Measurements from ENCODE around the gene CENPP.

The CENPP gene

DNA sequence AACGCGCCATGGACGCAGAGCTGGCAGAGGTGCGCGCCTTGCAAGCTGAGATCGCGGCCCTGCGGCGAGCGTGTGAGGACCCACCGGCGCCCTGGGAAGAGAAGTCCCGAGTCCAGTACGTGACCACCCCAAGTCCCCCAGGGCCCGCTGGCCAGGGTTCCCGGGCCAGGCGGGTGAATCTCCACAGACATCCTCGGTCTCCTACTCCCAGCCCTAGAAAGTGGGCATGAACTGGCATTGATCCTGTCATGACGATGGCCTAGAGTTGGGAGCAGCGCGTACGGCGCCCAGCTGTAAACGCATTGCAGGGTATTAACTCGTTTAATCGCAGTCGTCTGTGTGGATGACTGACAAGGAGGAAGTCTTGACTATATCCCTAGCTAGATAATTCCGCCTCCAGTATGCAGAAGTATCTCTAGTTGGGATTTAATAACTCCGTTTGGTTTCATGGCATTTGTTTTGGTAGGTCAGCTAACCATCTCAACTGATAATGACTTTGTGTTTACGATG, 293 bp downstream of the CENPP start:
- peak overlapping the region; percentile 71 for H3K9ac ChIP-seq (ENCODE audit: low read length)
- no peaks in the 10 kb centered on the region for H4K20me1 ChIP-seq (ENCODE audit: insufficient read depth, low read length)
- H2AFZ ChIP-seq (ENCODE audit: low read length): no peak overlapping the region
- H3K27me3 ChIP-seq (ENCODE audit: insufficient read depth, low read length): no peaks in the 10 kb centered on the region
- peak overlapping the region; percentile 86 for H3K4me3 ChIP-seq (ENCODE audit: low read depth, low read length, poor library complexity, severe bottlenecking)
- no peaks in the 10 kb centered on the region for H3K9me2 ChIP-seq (ENCODE audit: low read depth, low read length)
- no peak overlapping the region for H3K27ac ChIP-seq (ENCODE audit: low read depth, low read length, poor library complexity, severe bottlenecking)
- peaks cover 44% of the 10 kb centered on the region for H3K79me2 ChIP-seq (ENCODE audit: insufficient read depth, low read length)
- H3F3A ChIP-seq (ENCODE audit: insufficient read depth, low read length): no peaks in the 10 kb centered on the region
- H3K36me3 ChIP-seq (ENCODE audit: insufficient read depth, low read length): peaks cover 21% of the 10 kb centered on the region
- H3K4me2 ChIP-seq (ENCODE audit: low read length): peak overlapping the region; percentile 85
- H3K4me1 ChIP-seq (ENCODE audit: insufficient read depth, low read length, severe bottlenecking): peaks cover 33% of the 10 kb centered on the region
- no peaks in the 10 kb centered on the region for H3K9me3 ChIP-seq (ENCODE audit: low read length)
- TF ChIP-seq, protein P1, sequence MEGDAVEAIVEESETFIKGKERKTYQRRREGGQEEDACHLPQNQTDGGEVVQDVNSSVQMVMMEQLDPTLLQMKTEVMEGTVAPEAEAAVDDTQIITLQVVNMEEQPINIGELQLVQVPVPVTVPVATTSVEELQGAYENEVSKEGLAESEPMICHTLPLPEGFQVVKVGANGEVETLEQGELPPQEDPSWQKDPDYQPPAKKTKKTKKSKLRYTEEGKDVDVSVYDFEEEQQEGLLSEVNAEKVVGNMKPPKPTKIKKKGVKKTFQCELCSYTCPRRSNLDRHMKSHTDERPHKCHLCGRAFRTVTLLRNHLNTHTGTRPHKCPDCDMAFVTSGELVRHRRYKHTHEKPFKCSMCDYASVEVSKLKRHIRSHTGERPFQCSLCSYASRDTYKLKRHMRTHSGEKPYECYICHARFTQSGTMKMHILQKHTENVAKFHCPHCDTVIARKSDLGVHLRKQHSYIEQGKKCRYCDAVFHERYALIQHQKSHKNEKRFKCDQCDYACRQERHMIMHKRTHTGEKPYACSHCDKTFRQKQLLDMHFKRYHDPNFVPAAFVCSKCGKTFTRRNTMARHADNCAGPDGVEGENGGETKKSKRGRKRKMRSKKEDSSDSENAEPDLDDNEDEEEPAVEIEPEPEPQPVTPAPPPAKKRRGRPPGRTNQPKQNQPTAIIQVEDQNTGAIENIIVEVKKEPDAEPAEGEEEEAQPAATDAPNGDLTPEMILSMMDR (IDR thresholded peaks at IDR 0.05; ENCODE audit: low read length): no peak
- no peak for TF ChIP-seq EZH2 (IDR thresholded peaks at IDR 0.05; ENCODE audit: borderline replicate concordance, low read length)

DNA sequence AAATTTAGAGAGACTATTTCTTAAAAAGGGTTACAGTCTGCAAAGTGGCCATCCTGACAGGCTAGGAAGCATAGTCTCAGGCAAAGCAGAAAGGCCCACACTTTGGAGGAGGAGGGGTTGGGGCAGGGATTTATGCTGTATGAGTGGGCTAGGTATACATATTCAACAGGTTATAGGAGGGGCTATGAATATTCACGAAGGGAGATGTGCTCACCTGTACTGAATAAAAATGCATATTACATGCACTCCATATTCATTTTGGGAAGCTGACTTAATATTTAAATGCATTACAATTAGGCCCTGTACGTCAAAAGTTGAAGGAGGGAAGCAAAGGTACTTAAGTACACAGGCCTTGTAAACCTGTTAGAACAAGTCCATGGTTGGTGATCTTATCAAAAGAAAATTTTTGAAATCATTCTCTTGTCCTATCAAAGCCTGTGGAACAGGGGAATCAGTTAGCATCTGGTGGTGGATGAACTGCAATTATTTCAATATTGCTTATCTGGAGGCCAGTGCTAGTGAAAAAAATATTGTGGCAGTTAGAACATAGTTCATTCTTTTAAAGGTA, 1.6 kb downstream of the CENPP start:
- no peaks in the 10 kb centered on the region for H3K9me3 ChIP-seq (ENCODE audit: low read length)
- H3K27ac ChIP-seq (ENCODE audit: low read depth, low read length, poor library complexity, severe bottlenecking): no peak overlapping the region
- H3K79me2 ChIP-seq (ENCODE audit: insufficient read depth, low read length): peaks cover 44% of the 10 kb centered on the region
- no peaks in the 10 kb centered on the region for H3F3A ChIP-seq (ENCODE audit: insufficient read depth, low read length)
- peak overlapping the region; percentile 85 for H3K4me2 ChIP-seq (ENCODE audit: low read length)
- no peak overlapping the region for H2AFZ ChIP-seq (ENCODE audit: low read length)
- H3K4me1 ChIP-seq (ENCODE audit: insufficient read depth, low read length, severe bottlenecking): peaks cover 33% of the 10 kb centered on the region
- TF ChIP-seq EZH2 (IDR thresholded peaks at IDR 0.05; ENCODE audit: borderline replicate concordance, low read length): no peak
- TF ChIP-seq, protein P1 (IDR thresholded peaks at IDR 0.05; ENCODE audit: low read length): no peak
- H3K4me3 ChIP-seq (ENCODE audit: low read depth, low read length, poor library complexity, severe bottlenecking): peak overlapping the region; percentile 86
- H3K9me2 ChIP-seq (ENCODE audit: low read depth, low read length): no peaks in the 10 kb centered on the region
- no peaks in the 10 kb centered on the region for H4K20me1 ChIP-seq (ENCODE audit: insufficient read depth, low read length)
- no peaks in the 10 kb centered on the region for H3K27me3 ChIP-seq (ENCODE audit: insufficient read depth, low read length)
- peak overlapping the region; percentile 71 for H3K9ac ChIP-seq (ENCODE audit: low read length)
- peaks cover 13% of the 10 kb centered on the region for H3K36me3 ChIP-seq (ENCODE audit: insufficient read depth, low read length)

DNA sequence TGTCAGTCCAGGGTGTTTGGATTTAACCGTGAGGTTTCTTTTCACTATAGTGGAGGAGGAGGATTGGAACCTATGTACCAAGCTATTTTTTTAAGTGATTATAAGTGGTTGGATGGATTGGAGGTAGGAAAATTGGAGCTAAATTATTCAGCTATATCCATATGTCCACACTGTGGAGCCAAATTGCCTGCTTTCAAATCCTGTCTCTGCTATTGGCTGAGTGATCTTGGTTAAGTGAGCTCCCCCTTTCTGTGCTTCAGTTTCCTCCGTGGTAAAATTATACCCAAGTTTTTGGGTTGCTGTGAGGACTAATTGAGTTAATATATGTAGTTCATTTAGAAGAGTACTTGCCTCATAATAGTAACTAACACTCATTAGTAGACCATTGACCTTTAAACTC, 2.5 kb downstream of the CENPP start:
- Histone ChIP-seq H3K9me2 (ENCODE audit: low read depth, low read length) (no peaks in the 10 kb centered on the region), H3K79me2 (ENCODE audit: insufficient read depth, low read length) (peaks cover 44% of the 10 kb centered on the region), H3K9me3 (ENCODE audit: low read length) (no peaks in the 10 kb centered on the region), H3K27me3 (ENCODE audit: insufficient read depth, low read length) (no peaks in the 10 kb centered on the region), H4K20me1 (ENCODE audit: insufficient read depth, low read length) (no peaks in the 10 kb centered on the region), H2AFZ (ENCODE audit: low read length) (no peak overlapping the region), H3K36me3 (ENCODE audit: insufficient read depth, low read length) (peaks cover 13% of the 10 kb centered on the region; the same call in 1 of the 2 replicates), H3K27ac (ENCODE audit: low read depth, low read length, poor library complexity, severe bottlenecking) (no peak overlapping the region), H3K9ac (ENCODE audit: low read length) (no peak overlapping the region), H3K4me1 (ENCODE audit: insufficient read depth, low read length, severe bottlenecking) (peaks cover 33% of the 10 kb centered on the region), H3F3A (ENCODE audit: insufficient read depth, low read length) (no peaks in the 10 kb centered on the region), H3K4me3 (ENCODE audit: low read depth, low read length, poor library complexity, severe bottlenecking) (no peak overlapping the region), H3K4me2 (ENCODE audit: low read length) (peak overlapping the region; percentile 85; the same call in 1 of the 2 replicates)
- TF ChIP-seq, protein P1 (IDR thresholded peaks at IDR 0.05; ENCODE audit: low read length): peak; percentile 27; the same call in 1 of the 2 replicates
- TF ChIP-seq EZH2 (IDR thresholded peaks at IDR 0.05; ENCODE audit: borderline replicate concordance, low read length): no peak

Measured in OCI-LY1 (cell line).